ENCODE data around the gene TRIM67.

DNA sequence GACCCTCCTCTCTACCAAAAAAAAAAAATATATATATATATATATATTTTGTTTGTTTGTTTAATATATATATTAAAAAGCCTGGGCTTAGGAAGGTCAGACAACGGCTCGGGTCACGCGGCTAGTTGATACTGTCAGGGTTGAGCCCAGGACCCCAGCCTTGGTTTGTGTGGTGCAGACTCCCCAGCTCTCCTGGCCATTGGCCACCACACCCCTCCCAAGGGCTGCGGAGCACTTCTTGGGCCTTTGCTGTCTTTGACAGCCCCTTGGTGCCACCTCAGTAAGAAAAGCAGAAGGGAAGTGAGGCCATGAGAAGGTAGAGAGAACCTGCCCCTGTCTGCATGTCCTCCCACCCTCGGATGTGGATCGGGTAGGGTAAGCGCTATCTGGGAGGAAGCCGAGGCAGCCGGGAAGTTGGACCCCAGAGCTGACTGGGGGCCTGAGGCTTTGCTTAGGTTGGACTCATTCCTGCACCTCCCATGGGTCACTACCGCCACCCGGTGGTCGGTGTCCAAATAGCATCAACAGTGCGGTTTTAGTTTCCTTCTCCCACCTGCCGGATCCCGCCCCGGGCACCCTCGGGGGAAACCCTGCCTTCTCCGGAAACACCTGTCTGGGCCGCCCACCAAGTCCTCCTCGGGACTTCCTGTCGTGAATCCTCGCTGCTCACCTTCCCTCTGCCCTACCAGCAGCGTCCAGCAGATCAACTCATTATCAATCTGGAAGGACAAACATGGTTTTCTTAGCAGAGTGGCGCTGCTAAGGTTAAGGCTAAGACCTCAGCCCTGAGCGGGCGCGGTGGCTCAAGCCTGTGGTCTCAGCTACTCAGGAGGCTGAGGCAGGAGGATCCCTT lies 49.4 kb downstream of the TRIM67 start:
- TF ChIP-seq, protein P1, sequence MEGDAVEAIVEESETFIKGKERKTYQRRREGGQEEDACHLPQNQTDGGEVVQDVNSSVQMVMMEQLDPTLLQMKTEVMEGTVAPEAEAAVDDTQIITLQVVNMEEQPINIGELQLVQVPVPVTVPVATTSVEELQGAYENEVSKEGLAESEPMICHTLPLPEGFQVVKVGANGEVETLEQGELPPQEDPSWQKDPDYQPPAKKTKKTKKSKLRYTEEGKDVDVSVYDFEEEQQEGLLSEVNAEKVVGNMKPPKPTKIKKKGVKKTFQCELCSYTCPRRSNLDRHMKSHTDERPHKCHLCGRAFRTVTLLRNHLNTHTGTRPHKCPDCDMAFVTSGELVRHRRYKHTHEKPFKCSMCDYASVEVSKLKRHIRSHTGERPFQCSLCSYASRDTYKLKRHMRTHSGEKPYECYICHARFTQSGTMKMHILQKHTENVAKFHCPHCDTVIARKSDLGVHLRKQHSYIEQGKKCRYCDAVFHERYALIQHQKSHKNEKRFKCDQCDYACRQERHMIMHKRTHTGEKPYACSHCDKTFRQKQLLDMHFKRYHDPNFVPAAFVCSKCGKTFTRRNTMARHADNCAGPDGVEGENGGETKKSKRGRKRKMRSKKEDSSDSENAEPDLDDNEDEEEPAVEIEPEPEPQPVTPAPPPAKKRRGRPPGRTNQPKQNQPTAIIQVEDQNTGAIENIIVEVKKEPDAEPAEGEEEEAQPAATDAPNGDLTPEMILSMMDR (IDR thresholded peaks at IDR 0.05; ENCODE audit: low read length): peak; percentile 97
- no peak for TF ChIP-seq EZH2 (optimal IDR thresholded peaks at IDR 0.05; ENCODE audit: low read depth, low read length)
